Panc1 (cell line): ENCODE data around the gene SLC30A3. TPM values are rescaled to one million over a fixed set of nuclear protein-coding genes. Genes with fewer than 3 reads are reported as not detected.
"Not testable (repeated sequence)": the region's sequence is repeated elsewhere in the genome, so short reads cannot be mapped to it uniquely, and the experiment has no call there.

ENCODE experiments used
- ATAC-seq: fragments of 200-7000 bp; cut with Tn5 transposase; 2 replicates; pipeline ENCODE4 v1.9.1; 2020; ENCODE audit warnings: mild to moderate bottlenecking, moderate library complexity
- BruUV-seq: library from RNA; stranded (reverse); fragments of 400-500 nt; replicated peaks from 2 replicates; lab custom pipeline; 2021; lab: Mats Ljungman, UMichigan
- CTCF ChIA-PET: fragments of 300-600 bp; sonication (Branson Sonifier 250); formaldehyde crosslinking; loops from one replicate; lab custom pipeline; 2022; ENCODE audit warnings: antibody characterized with exemption; lab: Charles Lee
- POLR2A ChIA-PET: fragments of 300-600 bp; sonication (Branson Sonifier 250); formaldehyde crosslinking; loops from one replicate; lab custom pipeline; 2022; ENCODE audit warnings: antibody characterized with exemption; lab: Charles Lee
- DNase-seq: peaks from one replicate; pipeline ENCODE4 v3.0.0-alpha.2; 2010; ENCODE audit warnings: low read depth, low spot score
- H3K27ac ChIP-seq: 2 replicates; pipeline ENCODE4 v1.5.1; 2011; ENCODE audit warnings: mild to moderate bottlenecking, low read length, inconsistent platforms
- H3K27me3 ChIP-seq: fragments of 200-500 bp; sonication (Bioruptor generic); 2 replicates; pipeline ENCODE4 v1.6.0; 2014; ENCODE audit warnings: low read length, inconsistent platforms; ENCODE audit not compliant: control insufficient read depth, insufficient read depth
- H3K36me3 ChIP-seq: fragments of 200-500 bp; sonication (Bioruptor generic); 2 replicates; pipeline ENCODE4 v1.5.1; 2014; ENCODE audit warnings: inconsistent platforms, mild to moderate bottlenecking, low read length, moderate library complexity; ENCODE audit not compliant: control insufficient read depth, insufficient read depth
- H3K4me1 ChIP-seq: 2 replicates; pipeline ENCODE4 v1.5.1; 2011; ENCODE audit warnings: inconsistent platforms, mild to moderate bottlenecking, low read length, moderate library complexity; ENCODE audit not compliant: control insufficient read depth, insufficient read depth
- H3K4me3 ChIP-seq, 2 experiments: 2 replicates each; pipeline ENCODE4 v1.5.1; 2011 to 2012; ENCODE audit warnings: low read depth in 2 of 2, low read length in 2 of 2, mild to moderate bottlenecking in 2 of 2, inconsistent platforms in 1 of 2, moderate library complexity in 1 of 2
- H3K9me3 ChIP-seq: fragments of 200-500 bp; sonication (Bioruptor generic); 2 replicates; pipeline ENCODE4 v1.5.1; 2014; ENCODE audit warnings: low read depth, mild to moderate bottlenecking, inconsistent platforms, low read length, moderate library complexity; ENCODE audit not compliant: control insufficient read depth, insufficient read depth
- POLR2AphosphoS5 ChIP-seq: IDR thresholded peaks from 2 replicates; pipeline ENCODE4 v1.6.1; 2012; ENCODE audit warnings: mild to moderate bottlenecking, low read depth, low read length, moderate library complexity
- SIN3A ChIP-seq: IDR thresholded peaks from 2 replicates; pipeline ENCODE4 v1.6.1; 2012; ENCODE audit warnings: low read depth, mild to moderate bottlenecking, low read length, moderate library complexity, borderline replicate concordance; ENCODE audit not compliant: insufficient read depth
- TCF7L2 ChIP-seq: IDR thresholded peaks from 2 replicates; pipeline ENCODE4 v1.6.1; 2011; ENCODE audit warnings: mild to moderate bottlenecking, low read depth, low read length, inconsistent platforms
- in situ Hi-C: cut with HindIII; loops from 2 replicates; pipeline ENCODE4 v1.10.0; 2016; ENCODE audit warnings: low sequenced_read_pairs, low pct_unique_long_range_greater_than_20kb
- intact Hi-C: fragments of 100-400 bp; cut with micrococcal nuclease; formaldehyde crosslinking; loops from one replicate; pipeline ENCODE4 v1.10.0; 2022; ENCODE audit not compliant: unreplicated experiment
- total RNA-seq: library from RNA; stranded (reverse); gene quantifications from one replicate; pipeline ENCODE4 v1.2.1, GENCODE V29; 2021; ENCODE audit not compliant: unreplicated experiment
- TF ChIP-seq, protein P1 (sequence below), 2 experiments: IDR thresholded peaks; 2 replicates each; pipeline ENCODE4 v1.6.1; 2011 to 2012; ENCODE audit warnings: low read depth in 2 of 2, control low read depth in 1 of 2, low read length in 1 of 2, mild to moderate bottlenecking in 1 of 2, moderate library complexity in 1 of 2; ENCODE audit not compliant: insufficient read depth in 1 of 2
- TF ChIP-seq, protein P2 (sequence below): fragments of 450-650 bp; IDR thresholded peaks from 2 replicates; pipeline ENCODE4 v1.5.1; 2017; ENCODE audit warnings: mild to moderate bottlenecking

The SLC30A3 gene
- total RNA-seq, 1 experiment from 2014 or later: 0.59 TPM

DNA sequence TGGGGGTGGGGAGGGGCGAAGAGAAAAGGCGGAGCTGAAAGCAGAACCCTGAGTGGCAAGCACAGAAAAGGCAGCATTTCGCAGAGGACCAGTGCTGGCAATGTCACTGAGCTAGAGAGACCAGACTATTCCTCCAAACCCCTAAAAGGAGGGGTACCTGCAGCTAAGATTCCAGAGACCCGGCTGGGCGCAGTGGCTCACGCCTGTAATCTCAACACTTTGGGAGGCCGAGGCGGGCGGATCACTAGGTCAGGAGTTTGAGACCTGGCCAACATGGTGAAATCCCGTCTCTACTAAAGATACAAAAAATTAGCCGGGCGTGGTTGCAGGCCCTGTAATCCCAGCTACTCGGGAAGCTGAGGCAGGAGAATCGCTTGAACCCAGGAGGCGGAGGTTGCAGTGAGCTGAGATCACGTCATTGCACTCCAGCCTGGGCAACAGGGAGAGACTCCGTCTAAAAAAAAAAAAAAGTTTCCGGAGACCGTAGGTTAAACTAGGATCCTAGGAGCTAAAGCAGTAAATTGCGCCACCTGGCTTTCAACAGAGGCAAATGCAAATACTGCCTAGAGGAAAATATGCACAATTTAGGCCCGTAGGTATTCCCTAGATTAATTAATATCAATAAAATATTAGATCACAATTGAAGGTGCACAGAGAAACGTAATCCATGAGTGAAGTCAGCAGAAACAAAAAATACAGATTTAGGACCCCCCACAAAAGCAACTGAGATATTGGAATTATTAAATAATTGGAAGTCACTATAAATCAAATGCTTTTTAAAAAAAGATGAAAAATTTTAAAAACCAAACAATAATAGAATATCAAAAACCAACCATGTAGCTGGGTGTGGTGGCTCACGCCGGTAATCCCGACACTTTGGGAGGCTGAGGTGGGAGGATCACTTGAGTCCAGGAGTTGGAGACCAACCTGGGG, 40.5 kb upstream of the SLC30A3 start:
- CTCF ChIA-PET: interaction anchor here (0.6 to 1.8 kb wide), 15 partner anchors 11 to 371 kb away, joined by 3 to 11 read pairs (median 4); partner anchors contain the start of genes MPV17 and SLC30A3
- H3K9me3 ChIP-seq: no peaks in the 10 kb centered on the region
- DNase-seq: no peak
- in situ Hi-C loops (no loop called here), intact Hi-C loops (no loop called here)
- BruUV-seq: no TSS peak
- peak; percentile 76 for ATAC-seq
- H3K27me3 ChIP-seq: no peaks in the 10 kb centered on the region
- POLR2A ChIA-PET: interaction anchor here (0.6 to 0.8 kb wide), 2 partner anchors 11 to 366 kb away, joined by 4 read pairs; no protein-coding TSS in a partner anchor
- peak overlapping the region; percentile 31 to 55 for H3K4me3 ChIP-seq
- TF ChIP-seq POLR2AphosphoS5: no peak
- TF ChIP-seq, protein P1, sequence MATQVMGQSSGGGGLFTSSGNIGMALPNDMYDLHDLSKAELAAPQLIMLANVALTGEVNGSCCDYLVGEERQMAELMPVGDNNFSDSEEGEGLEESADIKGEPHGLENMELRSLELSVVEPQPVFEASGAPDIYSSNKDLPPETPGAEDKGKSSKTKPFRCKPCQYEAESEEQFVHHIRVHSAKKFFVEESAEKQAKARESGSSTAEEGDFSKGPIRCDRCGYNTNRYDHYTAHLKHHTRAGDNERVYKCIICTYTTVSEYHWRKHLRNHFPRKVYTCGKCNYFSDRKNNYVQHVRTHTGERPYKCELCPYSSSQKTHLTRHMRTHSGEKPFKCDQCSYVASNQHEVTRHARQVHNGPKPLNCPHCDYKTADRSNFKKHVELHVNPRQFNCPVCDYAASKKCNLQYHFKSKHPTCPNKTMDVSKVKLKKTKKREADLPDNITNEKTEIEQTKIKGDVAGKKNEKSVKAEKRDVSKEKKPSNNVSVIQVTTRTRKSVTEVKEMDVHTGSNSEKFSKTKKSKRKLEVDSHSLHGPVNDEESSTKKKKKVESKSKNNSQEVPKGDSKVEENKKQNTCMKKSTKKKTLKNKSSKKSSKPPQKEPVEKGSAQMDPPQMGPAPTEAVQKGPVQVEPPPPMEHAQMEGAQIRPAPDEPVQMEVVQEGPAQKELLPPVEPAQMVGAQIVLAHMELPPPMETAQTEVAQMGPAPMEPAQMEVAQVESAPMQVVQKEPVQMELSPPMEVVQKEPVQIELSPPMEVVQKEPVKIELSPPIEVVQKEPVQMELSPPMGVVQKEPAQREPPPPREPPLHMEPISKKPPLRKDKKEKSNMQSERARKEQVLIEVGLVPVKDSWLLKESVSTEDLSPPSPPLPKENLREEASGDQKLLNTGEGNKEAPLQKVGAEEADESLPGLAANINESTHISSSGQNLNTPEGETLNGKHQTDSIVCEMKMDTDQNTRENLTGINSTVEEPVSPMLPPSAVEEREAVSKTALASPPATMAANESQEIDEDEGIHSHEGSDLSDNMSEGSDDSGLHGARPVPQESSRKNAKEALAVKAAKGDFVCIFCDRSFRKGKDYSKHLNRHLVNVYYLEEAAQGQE (IDR thresholded peaks at IDR 0.05; ENCODE audit: insufficient read depth in 1 of 2, low read depth in 2 of 2, low read length in 1 of 2): no peak
- no peak for TF ChIP-seq SIN3A
- TF ChIP-seq, protein P2, sequence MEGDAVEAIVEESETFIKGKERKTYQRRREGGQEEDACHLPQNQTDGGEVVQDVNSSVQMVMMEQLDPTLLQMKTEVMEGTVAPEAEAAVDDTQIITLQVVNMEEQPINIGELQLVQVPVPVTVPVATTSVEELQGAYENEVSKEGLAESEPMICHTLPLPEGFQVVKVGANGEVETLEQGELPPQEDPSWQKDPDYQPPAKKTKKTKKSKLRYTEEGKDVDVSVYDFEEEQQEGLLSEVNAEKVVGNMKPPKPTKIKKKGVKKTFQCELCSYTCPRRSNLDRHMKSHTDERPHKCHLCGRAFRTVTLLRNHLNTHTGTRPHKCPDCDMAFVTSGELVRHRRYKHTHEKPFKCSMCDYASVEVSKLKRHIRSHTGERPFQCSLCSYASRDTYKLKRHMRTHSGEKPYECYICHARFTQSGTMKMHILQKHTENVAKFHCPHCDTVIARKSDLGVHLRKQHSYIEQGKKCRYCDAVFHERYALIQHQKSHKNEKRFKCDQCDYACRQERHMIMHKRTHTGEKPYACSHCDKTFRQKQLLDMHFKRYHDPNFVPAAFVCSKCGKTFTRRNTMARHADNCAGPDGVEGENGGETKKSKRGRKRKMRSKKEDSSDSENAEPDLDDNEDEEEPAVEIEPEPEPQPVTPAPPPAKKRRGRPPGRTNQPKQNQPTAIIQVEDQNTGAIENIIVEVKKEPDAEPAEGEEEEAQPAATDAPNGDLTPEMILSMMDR: peak; percentile 93
- no peak for TF ChIP-seq TCF7L2
- peak overlapping the region; percentile 45; the same call in 1 of the 2 replicates for H3K27ac ChIP-seq
- no peaks in the 10 kb centered on the region for H3K4me1 ChIP-seq
- H3K36me3 ChIP-seq: no peaks in the 10 kb centered on the region

DNA sequence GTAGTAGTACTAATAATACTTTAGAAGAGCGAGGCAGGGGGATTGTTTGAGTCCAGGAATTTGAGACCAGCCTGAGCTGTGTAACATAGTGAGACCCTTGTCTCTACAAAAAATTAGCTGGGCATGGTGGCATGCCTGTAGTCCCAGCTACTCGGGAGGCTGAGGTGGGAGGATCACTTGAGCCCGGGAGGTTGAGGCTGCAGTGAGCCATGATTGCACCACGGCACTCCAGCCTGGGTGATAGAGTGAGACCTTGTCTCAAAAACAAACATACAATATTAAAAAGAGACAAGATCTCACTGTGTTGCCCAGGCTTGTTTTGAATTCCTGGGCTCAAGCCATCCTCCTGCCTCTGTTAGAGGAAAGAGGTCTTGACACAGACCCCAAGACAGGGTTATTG, 37.8 kb upstream of the SLC30A3 start:
- CTCF ChIA-PET, H3K4me1 ChIP-seq, intact Hi-C loops, ATAC-seq, POLR2A ChIA-PET, BruUV-seq, H3K27ac ChIP-seq, DNase-seq, in situ Hi-C loops, H3K9me3 ChIP-seq, H3K36me3 ChIP-seq, H3K4me3 ChIP-seq, H3K27me3 ChIP-seq: not testable (repeated sequence)
